SK-N-SH treated with all-trans-retinoic acid at 6 μM for 48 hours (cell line): ENCODE data around the gene TMEM131.

Source experiments
- ATAC-seq: fragments of 200-7000 bp; cut with Tn5 transposase; 3 replicates; pipeline ENCODE4 v1.9.1; 2020; ENCODE audit warnings: mild to moderate bottlenecking, moderate library complexity
- BACH2 ChIP-seq: fragments of 250-450 bp; sonication (Bioruptor Pico); IDR thresholded peaks from 2 replicates; pipeline ENCODE4 v1.9.0; 2021; ENCODE audit warnings: mild to moderate bottlenecking, borderline replicate concordance
- CREB5 ChIP-seq: fragments of 250-450 bp; sonication (Bioruptor Pico); IDR thresholded peaks from 2 replicates; pipeline ENCODE4 v1.5.1; 2020; ENCODE audit warnings: low read depth, mild to moderate bottlenecking, moderate library complexity
- CSDC2 ChIP-seq: fragments of 250-450 bp; sonication (Bioruptor Pico); IDR thresholded peaks from 2 replicates; pipeline ENCODE4 v1.5.0; 2020; ENCODE audit warnings: mild to moderate bottlenecking, moderate library complexity
- CSRNP3 ChIP-seq: fragments of 250-450 bp; sonication (Bioruptor Pico); IDR thresholded peaks from 2 replicates; pipeline ENCODE4 v1.5.1; 2021; ENCODE audit warnings: mild to moderate bottlenecking, moderate library complexity
- ISL1 ChIP-seq: fragments of 250-450 bp; sonication (Bioruptor Pico); IDR thresholded peaks from 2 replicates; pipeline ENCODE4 v2.1.2; 2022; ENCODE audit warnings: mild to moderate bottlenecking, moderate library complexity
- PATZ1 ChIP-seq: fragments of 250-450 bp; sonication (Bioruptor Pico); IDR thresholded peaks from 2 replicates; pipeline ENCODE4 v1.8.0; 2020; ENCODE audit warnings: mild to moderate bottlenecking, moderate library complexity, borderline replicate concordance
- POU6F1 ChIP-seq: fragments of 250-450 bp; sonication (Bioruptor Pico); IDR thresholded peaks from 2 replicates; pipeline ENCODE4 v1.8.0; 2021; ENCODE audit warnings: low read depth, mild to moderate bottlenecking, moderate library complexity, borderline replicate concordance
- PPARA ChIP-seq: fragments of 250-450 bp; sonication (Bioruptor Pico); IDR thresholded peaks from 2 replicates; pipeline ENCODE4 v1.5.0; 2020; ENCODE audit warnings: mild to moderate bottlenecking, borderline replicate concordance
- SNAI2 ChIP-seq: fragments of 250-450 bp; sonication (Bioruptor Pico); IDR thresholded peaks from 2 replicates; pipeline ENCODE4 v1.5.0; 2020; ENCODE audit warnings: mild to moderate bottlenecking, moderate library complexity
- TCF4 ChIP-seq: fragments of 250-450 bp; sonication (Bioruptor Pico); IDR thresholded peaks from 2 replicates; pipeline ENCODE4 v1.8.0; 2021; ENCODE audit warnings: mild to moderate bottlenecking, moderate library complexity, borderline replicate concordance
- TOX ChIP-seq: fragments of 250-450 bp; sonication (Bioruptor Pico); IDR thresholded peaks from 2 replicates; pipeline ENCODE4 v1.8.0; 2021; ENCODE audit warnings: mild to moderate bottlenecking, moderate library complexity, borderline replicate concordance
- ZC3H10 ChIP-seq: fragments of 250-450 bp; sonication (Bioruptor Pico); IDR thresholded peaks from 2 replicates; pipeline ENCODE4 v1.5.1; 2021; ENCODE audit warnings: mild to moderate bottlenecking, moderate library complexity
- ZFP3 ChIP-seq: fragments of 250-450 bp; sonication (Bioruptor Pico); IDR thresholded peaks from 2 replicates; pipeline ENCODE4 v1.5.0; 2020; ENCODE audit warnings: mild to moderate bottlenecking, moderate library complexity
- ZFP30 ChIP-seq: fragments of 450-650 bp; formaldehyde crosslinking; IDR thresholded peaks from 2 replicates; pipeline ENCODE4 v1.5.0; 2022; ENCODE audit warnings: mild to moderate bottlenecking, moderate library complexity
- ZNF565 ChIP-seq: fragments of 450-650 bp; formaldehyde crosslinking; conservative IDR thresholded peaks from 2 replicates; pipeline ENCODE4 v1.5.0; 2020; ENCODE audit warnings: low read depth, mild to moderate bottlenecking, moderate library complexity
- ZNF8 ChIP-seq: fragments of 450-650 bp; formaldehyde crosslinking; IDR thresholded peaks from 2 replicates; pipeline ENCODE4 v1.5.0; 2020; ENCODE audit warnings: mild to moderate bottlenecking, moderate library complexity

Gene TMEM131

GRCh38 chr2:97726261-97727064 is 269.3 kb downstream of the TMEM131 start:
- TF ChIP-seq ZNF8 (no peak), POU6F1 (CRISPR knock-in tag) (no peak), SNAI2 (no peak)
- no peak for ATAC-seq

- TF ChIP-seq ZFP3 (no peak), TCF4 (CRISPR knock-in tag) (no peak), PPARA (CRISPR knock-in tag) (no peak), ZFP30 (CRISPR knock-in tag) (no peak), BACH2 (no peak), CSRNP3 (no peak), PATZ1 (CRISPR knock-in tag) (no peak), CREB5 (CRISPR knock-in tag) (no peak), POU6F1 (CRISPR knock-in tag) (no peak), ZNF8 (no peak), ZC3H10 (no peak)
- no peak for ATAC-seq
Observed at GRCh38 chr2:97724946-97725688, 270.6 kb downstream of the TMEM131 start.

GRCh38 chr2:97724501-97724900 is 271.2 kb downstream of the TMEM131 start:
- TF ChIP-seq TCF4 (CRISPR knock-in tag) (no peak), SNAI2 (no peak), CSDC2 (CRISPR knock-in tag) (no peak)
- no peak for ATAC-seq

GRCh38 chr2:97724073-97724410 is 271.7 kb downstream of the TMEM131 start:
- no peak for TF ChIP-seq TCF4 (CRISPR knock-in tag)
- TF ChIP-seq TOX = no peak
- no peak for TF ChIP-seq ISL1 (CRISPR knock-in tag)
- no peak for TF ChIP-seq ZC3H10
- TF ChIP-seq ZFP30 (CRISPR knock-in tag) = no peak
- no peak for TF ChIP-seq ZFP3
- no peak for TF ChIP-seq ZNF565
- no peak for TF ChIP-seq ZNF8
- TF ChIP-seq BACH2 = no peak
- no peak for TF ChIP-seq PPARA (CRISPR knock-in tag)

More at GRCh38 chr2:97724073-97724410, 271.7 kb downstream of the TMEM131 start:
- no peak for ATAC-seq
